Nephron progenitor cell (in vitro differentiated cells): ENCODE measurements around the gene LRRC27.

Source experiments
- DNase-seq: peaks from one replicate; pipeline ENCODE4 v3.0.0; 2021
- H3K27ac Mint-ChIP-seq: 2 replicates; pipeline ENCODE4 v1.8.0; 2021; ENCODE audit warnings: mild to moderate bottlenecking, moderate library complexity, mixed read lengths
- H3K27me3 Mint-ChIP-seq: 2 replicates; pipeline ENCODE4 v1.8.0; 2021; ENCODE audit warnings: mild to moderate bottlenecking, low read depth, mixed read lengths; ENCODE audit not compliant: poor library complexity
- H3K36me3 Mint-ChIP-seq: 2 replicates; pipeline ENCODE4 v1.8.0; 2021; ENCODE audit warnings: low read depth, mixed read lengths
- H3K4me1 Mint-ChIP-seq: 2 replicates; pipeline ENCODE4 v1.8.0; 2021; ENCODE audit warnings: mixed read lengths
- H3K4me3 Mint-ChIP-seq: 2 replicates; pipeline ENCODE4 v1.8.0; 2021; ENCODE audit warnings: mild to moderate bottlenecking, moderate library complexity, mixed read lengths
- H3K9me3 Mint-ChIP-seq: 2 replicates; pipeline ENCODE4 v1.8.0; 2021; ENCODE audit warnings: mild to moderate bottlenecking, moderate library complexity, mixed read lengths
- CTCF ChIP-seq: fragments of 200-600 bp; sonication (generic); IDR thresholded peaks from 2 replicates; pipeline ENCODE4 v1.5.0; 2021; ENCODE audit warnings: antibody characterized with exemption

Gene LRRC27

GRCh38 chr10:132420981-132421846, 89.2 kb downstream of the LRRC27 start:
- Mint-ChIP-seq H3K27ac (no peak overlapping the region), H3K36me3 (no peaks in the 10 kb centered on the region), H3K27me3 (peaks cover 4% of the 10 kb centered on the region), H3K4me1 (peaks cover 48% of the 10 kb centered on the region), H3K4me3 (no peak overlapping the region), H3K9me3 (no peaks in the 10 kb centered on the region)
- TF ChIP-seq CTCF = no peak
- no peak for DNase-seq

- no peak for TF ChIP-seq CTCF
- Mint-ChIP-seq H3K27me3 (peaks cover 4% of the 10 kb centered on the region), H3K4me3 (no peak overlapping the region), H3K36me3 (no peaks in the 10 kb centered on the region), H3K9me3 (no peaks in the 10 kb centered on the region), H3K4me1 (peaks cover 48% of the 10 kb centered on the region), H3K27ac (peak overlapping the region; percentile 91)
- DNase-seq = no peak
These were observed 90.1 kb downstream of the LRRC27 start for GRCh38 chr10:132421847-132422751.

GRCh38 chr10:132422903-132423825, 91.2 kb downstream of the LRRC27 start:
- no peak for DNase-seq
- peaks cover 4% of the 10 kb centered on the region for H3K27me3 Mint-ChIP-seq
- H3K27ac Mint-ChIP-seq = peak overlapping the region; percentile 91
- H3K36me3 Mint-ChIP-seq = no peaks in the 10 kb centered on the region
- no peaks in the 10 kb centered on the region for H3K9me3 Mint-ChIP-seq
- H3K4me3 Mint-ChIP-seq = peak overlapping the region; percentile 64
- peaks cover 45% of the 10 kb centered on the region for H3K4me1 Mint-ChIP-seq
- TF ChIP-seq CTCF = no peak

- H3K4me1 Mint-ChIP-seq = peaks cover 34% of the 10 kb centered on the region
- no peak for DNase-seq
- peak overlapping the region; percentile 16 for H3K27ac Mint-ChIP-seq
- no peak for TF ChIP-seq CTCF
- H3K27me3 Mint-ChIP-seq = peaks cover 4% of the 10 kb centered on the region
- H3K4me3 Mint-ChIP-seq = no peak overlapping the region
- H3K36me3 Mint-ChIP-seq = no peaks in the 10 kb centered on the region
- no peaks in the 10 kb centered on the region for H3K9me3 Mint-ChIP-seq
These were observed 92.2 kb downstream of the LRRC27 start for GRCh38 chr10:132423966-132424861.
